Medulla oblongata (tissue), 1 donor: ENCODE data around the gene INTS2.
"Not testable (repeated sequence)": the region's sequence is repeated elsewhere in the genome, so short reads cannot be mapped to it uniquely, and the experiment has no call there.

Experiments used
- DNase-seq: peaks from one replicate; pipeline ENCODE4 v3.0.0-alpha.2; 2015; ENCODE audit errors: extremely low spot score

INTS2 gene

DNA sequence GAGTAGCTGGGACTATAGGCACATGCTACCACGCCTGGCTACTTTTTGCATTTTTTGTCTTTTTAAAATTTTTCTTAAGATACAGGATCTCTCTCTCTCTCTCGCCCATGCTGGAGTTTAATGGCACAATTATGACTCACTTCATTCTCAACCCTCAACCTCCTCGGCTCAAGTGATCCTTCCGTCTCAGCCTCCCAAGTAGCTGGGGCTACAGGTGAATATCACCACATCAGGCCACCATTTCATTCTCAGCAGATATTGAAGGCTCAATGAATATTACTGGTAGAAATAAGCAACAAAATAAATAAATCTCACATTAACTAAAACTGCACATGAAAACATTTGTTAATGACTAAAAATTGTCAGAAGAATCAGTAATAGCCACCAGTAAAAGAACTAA is 106.1 kb downstream of the INTS2 start:
- DNase-seq = no peak

DNA sequence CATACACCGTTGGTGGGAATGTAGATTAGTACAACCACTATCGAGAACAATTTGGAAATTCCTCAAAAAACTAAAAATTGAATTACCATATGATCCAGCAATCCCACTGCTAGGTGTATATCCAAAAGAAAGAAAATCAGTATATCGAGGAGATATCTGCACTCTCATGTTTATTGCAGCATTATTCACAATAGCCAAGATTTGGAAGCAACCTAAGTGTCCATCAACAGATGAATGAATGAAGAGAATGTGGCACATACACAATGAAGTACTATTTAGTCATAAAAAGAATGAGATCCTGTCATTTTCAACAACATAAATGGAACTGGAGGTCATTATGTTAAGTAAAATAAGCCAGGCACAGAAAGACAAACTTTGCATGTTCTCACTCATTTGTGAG is 108.5 kb downstream of the INTS2 start:
- not testable (repeated sequence) for DNase-seq

- no peak for DNase-seq
Measured at GRCh38 chr17:61818225-61818624, 109.6 kb downstream of the INTS2 start.

DNA sequence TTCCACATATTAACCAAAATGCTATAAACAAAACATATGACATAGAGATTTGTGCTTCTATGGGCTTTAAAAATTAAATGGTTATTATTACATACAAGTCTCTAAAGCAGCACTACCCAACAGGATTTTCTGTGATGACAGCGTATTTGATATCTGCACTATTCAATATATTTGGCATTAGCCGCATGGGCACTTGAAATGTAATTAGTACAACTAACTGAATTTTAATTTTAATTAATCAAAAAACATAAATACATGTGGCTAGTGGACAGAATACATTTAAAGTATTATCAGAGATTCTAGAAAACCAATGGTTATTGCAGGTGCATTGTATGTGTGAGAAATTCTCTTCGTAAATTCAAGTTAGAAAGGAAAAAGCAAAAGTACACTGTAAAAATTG is 110.3 kb downstream of the INTS2 start:
- DNase-seq = no peak

DNA sequence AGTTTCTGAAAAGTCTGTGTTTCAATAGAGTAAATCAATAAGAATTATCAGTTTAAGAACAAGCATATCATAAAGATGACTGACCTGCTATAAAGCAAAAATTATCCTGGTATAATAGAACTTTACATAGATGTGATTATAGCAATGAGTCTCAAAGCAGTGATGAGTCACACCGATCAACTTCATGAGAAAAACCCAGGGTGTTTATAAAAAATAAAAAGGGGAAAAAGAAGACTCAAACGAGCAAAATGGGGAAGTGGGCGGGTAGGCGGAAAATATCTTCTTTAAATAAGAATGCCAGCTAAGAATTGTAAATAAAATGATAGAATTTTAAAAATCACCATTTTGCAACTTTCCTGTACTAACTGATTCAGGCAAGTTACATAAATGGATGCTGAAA is 111.2 kb downstream of the INTS2 start:
- DNase-seq = no peak

DNA sequence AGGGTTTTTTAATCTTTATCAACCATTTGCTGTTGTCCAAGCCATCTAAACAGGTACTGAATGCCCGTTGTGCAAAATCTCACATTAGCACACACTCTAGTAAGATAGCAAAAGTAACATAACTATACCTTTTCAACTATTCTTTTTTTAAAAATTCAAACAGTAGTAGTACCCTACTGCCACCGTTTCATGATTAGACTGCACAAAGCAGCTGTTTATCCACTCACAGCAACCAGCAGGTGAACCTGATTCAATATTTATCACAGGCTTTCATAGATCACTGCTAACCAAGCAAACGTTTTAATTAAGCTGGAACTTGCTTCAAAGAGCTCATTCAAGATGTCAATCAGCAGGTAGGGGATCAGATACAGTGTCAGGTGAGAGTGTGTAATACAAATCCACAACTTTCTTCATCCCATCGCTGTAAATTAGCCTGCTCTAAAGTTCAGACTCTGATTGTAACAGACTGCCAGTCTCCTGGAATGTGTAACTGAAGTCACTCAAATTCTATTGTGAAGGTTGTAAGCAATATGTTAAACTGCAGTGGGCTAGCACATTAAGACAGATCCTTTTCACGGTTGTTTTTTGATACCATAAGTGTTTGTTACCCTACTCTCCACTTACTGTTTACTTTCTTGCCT is 111.8 kb downstream of the INTS2 start:
- no peak for DNase-seq
